ENCODE results near the gene CD248. TPM values are rescaled to one million over a fixed set of nuclear protein-coding genes. Genes with fewer than 3 reads are reported as not detected.
A peak's percentile ranks its signal among the peaks of the same experiment; 100 is the strongest.

Gene CD248
- total RNA-seq, 2 donors from 2014 or later: 7.6 to 10.7 TPM

- no peak overlapping the region for H3K4me3 ChIP-seq
- TF ChIP-seq CTCF (IDR thresholded peaks at IDR 0.05): no peak
- no peaks in the 10 kb centered on the region for H3K9me3 ChIP-seq
- peak overlapping the region; percentile 30 to 90 for H3K27ac ChIP-seq
- H3K36me3 ChIP-seq: no peaks in the 10 kb centered on the region
- H3K4me1 ChIP-seq: peaks cover 0 to 52% of the 10 kb centered on the region in 2 donors
- no peak for DNase-seq (ENCODE audit: low spot score)
- no peaks in the 10 kb centered on the region for H3K27me3 ChIP-seq
Observed at GRCh38 chr11:66318600-66318970, 1.7 kb upstream of the CD248 start.

- H3K4me1 ChIP-seq: peaks cover 0 to 59% of the 10 kb centered on the region in 2 donors
Observed at GRCh38 chr11:66317723-66318599, 1.1 kb upstream of the CD248 start.

DNA sequence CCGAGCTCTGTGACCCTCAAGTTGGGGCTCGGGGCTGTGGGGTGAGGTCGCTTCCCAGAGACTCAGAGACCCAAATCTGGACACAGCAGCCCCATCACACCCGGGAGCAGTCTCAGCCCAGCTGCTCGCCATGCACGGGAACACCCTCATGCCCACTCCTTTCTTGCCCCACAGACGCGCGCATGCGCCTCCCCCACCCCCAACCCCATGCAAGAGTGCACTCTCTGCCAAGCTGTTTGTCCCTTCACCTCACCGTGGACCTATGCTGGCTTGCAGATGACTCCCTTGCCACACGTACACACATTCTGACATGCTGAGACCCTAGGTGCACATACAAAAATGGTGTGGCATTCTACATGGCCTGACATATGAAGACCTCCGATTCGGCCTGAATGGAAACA, 478 bp upstream of the CD248 start:
- no peak for TF ChIP-seq CTCF (IDR thresholded peaks at IDR 0.05)
- peak overlapping the region; percentile 78 to 90 for H3K27ac ChIP-seq
- no peaks in the 10 kb centered on the region for H3K36me3 ChIP-seq
- peak overlapping the region; percentile 33 to 58 for H3K4me3 ChIP-seq
- DNase-seq (ENCODE audit: low spot score): no peak
- no peaks in the 10 kb centered on the region for H3K27me3 ChIP-seq
- peaks cover 0 to 61% of the 10 kb centered on the region in 2 donors for H3K4me1 ChIP-seq
- H3K9me3 ChIP-seq: no peaks in the 10 kb centered on the region

More at GRCh38 chr11:66317723-66318599, 1.1 kb upstream of the CD248 start:
- Histone ChIP-seq H3K27me3 (no peaks in the 10 kb centered on the region), H3K4me3 (no peak overlapping the region), H3K36me3 (no peaks in the 10 kb centered on the region), H3K27ac (peak overlapping the region; percentile 78 to 90), H3K9me3 (no peaks in the 10 kb centered on the region)
- TF ChIP-seq CTCF (IDR thresholded peaks at IDR 0.05): no peak
- DNase-seq (ENCODE audit: low spot score): peak; percentile 93

- H3K27ac ChIP-seq: peak overlapping the region; percentile 78 to 90
- no peaks in the 10 kb centered on the region for H3K27me3 ChIP-seq
- no peaks in the 10 kb centered on the region for H3K9me3 ChIP-seq
- DNase-seq (ENCODE audit: low spot score): no peak
- H3K36me3 ChIP-seq: no peaks in the 10 kb centered on the region
- TF ChIP-seq CTCF (IDR thresholded peaks at IDR 0.05): no peak
- peaks cover 0 to 61% of the 10 kb centered on the region in 2 donors for H3K4me1 ChIP-seq
- peak overlapping the region; percentile 33 to 58 for H3K4me3 ChIP-seq
Observed at GRCh38 chr11:66315921-66316811, 678 bp downstream of the CD248 start.

- TF ChIP-seq CTCF (IDR thresholded peaks at IDR 0.05): no peak
- Histone ChIP-seq H3K4me1 (peaks cover 0 to 61% of the 10 kb centered on the region in 2 donors), H3K27me3 (no peaks in the 10 kb centered on the region), H3K36me3 (no peaks in the 10 kb centered on the region), H3K9me3 (no peaks in the 10 kb centered on the region), H3K27ac (peak overlapping the region; percentile 78 to 90), H3K4me3 (peak overlapping the region; percentile 33 to 58)
- no peak for DNase-seq (ENCODE audit: low spot score)
Observed at GRCh38 chr11:66315498-66315885, 1.4 kb downstream of the CD248 start.
